Measurements from ENCODE around the gene ACAA2.

- TF ChIP-seq YY1 (IDR thresholded peaks at IDR 0.05), result no peak
- no peak for TF ChIP-seq CTCF (IDR thresholded peaks at IDR 0.05; ENCODE audit: low read depth, low read length, missing input control)
- no peak for TF ChIP-seq MAX (IDR thresholded peaks at IDR 0.05)
- no peak for TF ChIP-seq ATF3 (IDR thresholded peaks at IDR 0.05)
- TF ChIP-seq TAF1 (conservative IDR thresholded peaks at IDR 0.05), result no peak
- no peak for TF ChIP-seq REST (IDR thresholded peaks at IDR 0.05)
These were observed 15.3 kb downstream of the ACAA2 start for GRCh38 chr18:49798001-49798400.
